ENCODE data around the gene KCNN1.

KCNN1 gene

GRCh38 chr19:17938092-17938845 lies 28.6 kb upstream of the KCNN1 start:
- TF ChIP-seq CTCF (IDR thresholded peaks at IDR 0.05; ENCODE audit: borderline replicate concordance, control extremely low read depth, extremely low read depth, insufficient read depth, missing control alignments): peak; percentile 90
- in situ Hi-C loops (cut with MboI; ENCODE audit: low sequenced_read_pairs, unreplicated experiment): loop anchor here (5.0 to 25.0 kb wide), 2 partner anchors 54 to 124 kb away; no protein-coding TSS in a partner anchor
- peak; percentile 91 for DNase-seq (ENCODE audit: low spot score)

- no peak for DNase-seq (ENCODE audit: low spot score)
- TF ChIP-seq CTCF (IDR thresholded peaks at IDR 0.05; ENCODE audit: borderline replicate concordance, control extremely low read depth, extremely low read depth, insufficient read depth, missing control alignments): no peak
- in situ Hi-C loops (cut with MboI; ENCODE audit: low sequenced_read_pairs, unreplicated experiment): loop anchor here (25.0 kb wide), 1 partner anchor 120 kb away; no protein-coding TSS in a partner anchor
These were observed 24.7 kb upstream of the KCNN1 start for GRCh38 chr19:17942181-17942580.

GRCh38 chr19:17942582-17943273 lies 24.2 kb upstream of the KCNN1 start:
- no peak for DNase-seq (ENCODE audit: low spot score)
- no peak for TF ChIP-seq CTCF (IDR thresholded peaks at IDR 0.05; ENCODE audit: borderline replicate concordance, control extremely low read depth, extremely low read depth, insufficient read depth, missing control alignments)
- in situ Hi-C loops (cut with MboI; ENCODE audit: low sequenced_read_pairs, unreplicated experiment): loop anchor here (25.0 kb wide), 1 partner anchor 120 kb away; no protein-coding TSS in a partner anchor

GRCh38 chr19:17943274-17944221 lies 23.4 kb upstream of the KCNN1 start:
- in situ Hi-C loops (cut with MboI; ENCODE audit: low sequenced_read_pairs, unreplicated experiment): loop anchor here (25.0 kb wide), 1 partner anchor 119 kb away; no protein-coding TSS in a partner anchor
- TF ChIP-seq CTCF (IDR thresholded peaks at IDR 0.05; ENCODE audit: borderline replicate concordance, control extremely low read depth, extremely low read depth, insufficient read depth, missing control alignments): no peak
- no peak for DNase-seq (ENCODE audit: low spot score)

GRCh38 chr19:17944301-17944700 lies 22.6 kb upstream of the KCNN1 start:
- in situ Hi-C loops (cut with MboI; ENCODE audit: low sequenced_read_pairs, unreplicated experiment): loop anchor here (25.0 kb wide), 1 partner anchor 118 kb away; no protein-coding TSS in a partner anchor
- TF ChIP-seq CTCF (IDR thresholded peaks at IDR 0.05; ENCODE audit: borderline replicate concordance, control extremely low read depth, extremely low read depth, insufficient read depth, missing control alignments): no peak
- no peak for DNase-seq (ENCODE audit: low spot score)
